Stimulated activated CD4-positive, alpha-beta T cell treated with anti-CD3 and anti-CD28 coated beads, Interleukin-1b, Interleukin-23, amount 100 ng/mL, for 1 hour (primary cell): Measurements from ENCODE around the gene MYOM3.

Experiments used
- DNase-seq, 2 donors: peaks; one replicate each; pipeline ENCODE4 v3.0.0-alpha.2; 2020; ENCODE audit warnings: low read depth in 2 of 2

Gene MYOM3

DNA sequence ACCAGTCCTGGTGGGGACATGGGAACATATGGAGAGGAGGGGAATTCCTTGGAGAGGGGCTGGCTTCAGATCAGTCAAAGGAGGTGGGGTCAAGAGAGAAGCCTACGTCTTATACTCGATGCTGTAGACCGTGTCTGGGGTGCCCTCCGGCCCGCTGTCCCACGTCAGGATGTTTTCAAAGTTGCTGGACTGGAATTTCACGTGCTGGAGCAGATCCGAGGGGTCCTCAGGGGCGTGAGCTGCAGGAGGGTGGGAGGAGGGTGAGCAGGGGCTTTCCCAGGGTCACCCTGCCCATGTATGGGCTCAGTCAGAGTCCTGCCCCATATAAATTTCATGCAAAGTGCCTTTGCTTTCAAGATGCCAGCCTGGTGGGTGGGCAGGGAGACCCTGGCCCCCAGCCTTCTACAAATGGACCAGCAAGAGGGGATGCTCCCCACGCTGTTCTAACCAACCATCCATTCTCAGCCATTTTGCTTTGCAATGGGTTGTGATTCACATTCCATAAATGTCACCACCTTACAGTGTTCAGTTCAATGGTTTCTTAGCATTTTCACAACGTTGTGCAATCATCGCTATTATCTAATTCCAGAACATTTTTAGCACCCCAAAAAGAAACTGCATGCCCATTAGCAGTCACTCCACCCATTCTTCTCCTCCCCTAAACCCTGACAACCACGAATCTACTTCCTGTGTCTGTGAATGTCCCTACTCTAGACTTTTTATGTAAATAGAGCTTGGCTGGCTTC lies 26.7 kb upstream of the MYOM3 start:
- DNase-seq = no peak

DNA sequence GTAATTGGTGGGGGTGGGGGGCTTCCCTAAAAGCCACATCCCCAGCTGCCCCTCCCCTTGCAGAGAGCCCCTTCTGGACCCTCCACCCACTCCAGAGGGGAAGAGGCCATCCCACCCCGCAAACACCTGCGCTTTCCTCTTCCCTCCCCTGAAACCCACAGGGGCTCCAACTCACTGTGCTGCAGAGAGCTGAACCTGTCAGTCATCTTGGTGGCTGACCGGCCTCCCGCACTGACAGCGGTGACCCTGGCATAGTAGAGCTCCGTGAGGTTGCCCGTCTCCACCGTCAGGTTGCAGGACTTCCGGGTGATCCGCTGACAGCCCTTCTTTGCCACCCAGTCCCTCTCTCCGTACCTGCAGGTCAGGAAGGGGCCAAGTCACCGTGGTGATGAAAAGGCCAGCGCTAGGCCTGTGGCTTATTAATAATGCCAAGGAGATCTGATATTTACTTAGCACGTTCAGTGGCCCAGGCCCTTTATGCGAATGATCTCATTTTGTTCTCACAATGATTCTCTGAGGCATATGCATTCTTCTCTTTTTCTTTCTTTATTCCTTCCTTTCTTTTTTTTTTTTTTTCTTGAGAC lies 25.1 kb upstream of the MYOM3 start:
- no peak for DNase-seq

DNA sequence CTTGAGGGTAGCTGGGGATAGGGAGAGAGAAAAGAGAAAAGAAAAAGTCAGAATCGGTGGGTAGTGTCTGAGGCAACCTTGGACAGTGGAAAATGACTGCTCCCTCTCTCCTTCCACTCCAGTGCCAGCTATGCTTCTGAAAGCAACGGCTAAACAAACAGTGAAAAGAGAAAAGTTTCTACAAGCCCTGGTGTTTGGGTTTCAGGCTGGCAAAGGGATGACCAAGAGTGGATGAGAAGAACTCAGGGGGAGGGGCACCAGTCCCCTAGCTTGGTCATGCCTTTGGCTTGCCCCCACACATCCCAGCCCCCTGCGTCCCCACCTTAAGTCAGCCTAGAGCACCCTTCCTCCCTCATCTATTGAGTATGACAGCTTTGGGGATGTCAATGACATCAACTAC lies 22.4 kb upstream of the MYOM3 start:
- no peak for DNase-seq

DNA sequence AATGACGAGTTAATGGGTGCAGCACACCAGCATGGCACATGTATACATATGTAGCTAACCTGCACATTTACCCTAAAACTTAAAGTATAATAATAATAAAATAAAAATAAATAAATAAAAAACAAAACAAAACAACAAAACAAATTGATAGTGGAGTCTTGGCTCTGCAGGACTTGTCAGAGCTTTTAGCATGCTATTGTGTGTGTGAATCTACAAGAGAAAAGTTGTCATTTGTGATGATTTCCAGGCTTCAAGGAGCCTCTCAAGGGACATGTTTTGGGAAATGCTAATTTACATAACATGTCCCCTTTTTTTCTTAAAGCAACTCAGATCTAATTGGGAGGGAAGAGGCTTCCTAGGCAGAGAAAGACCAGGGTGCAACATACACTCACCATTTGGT lies 21.9 kb upstream of the MYOM3 start:
- no peak for DNase-seq

DNA sequence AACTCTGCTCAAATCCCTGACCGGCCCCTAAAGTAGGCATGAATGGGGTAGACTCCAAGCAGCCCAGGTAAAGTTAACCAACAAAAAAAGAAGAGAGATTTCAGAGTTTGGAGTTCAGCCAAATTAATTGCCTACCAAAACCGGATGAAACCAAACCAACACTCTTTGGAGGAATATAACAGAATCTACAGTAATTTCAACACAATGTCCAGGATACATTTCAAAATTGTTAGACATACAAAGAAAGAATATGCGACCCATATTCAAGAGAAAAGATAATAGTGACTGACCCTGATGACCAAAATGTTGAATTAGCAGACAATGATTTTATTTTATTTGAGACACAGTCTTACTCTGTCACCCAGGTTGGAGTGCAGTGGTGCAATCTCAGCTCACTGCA lies 18.4 kb upstream of the MYOM3 start:
- no peak for DNase-seq

DNA sequence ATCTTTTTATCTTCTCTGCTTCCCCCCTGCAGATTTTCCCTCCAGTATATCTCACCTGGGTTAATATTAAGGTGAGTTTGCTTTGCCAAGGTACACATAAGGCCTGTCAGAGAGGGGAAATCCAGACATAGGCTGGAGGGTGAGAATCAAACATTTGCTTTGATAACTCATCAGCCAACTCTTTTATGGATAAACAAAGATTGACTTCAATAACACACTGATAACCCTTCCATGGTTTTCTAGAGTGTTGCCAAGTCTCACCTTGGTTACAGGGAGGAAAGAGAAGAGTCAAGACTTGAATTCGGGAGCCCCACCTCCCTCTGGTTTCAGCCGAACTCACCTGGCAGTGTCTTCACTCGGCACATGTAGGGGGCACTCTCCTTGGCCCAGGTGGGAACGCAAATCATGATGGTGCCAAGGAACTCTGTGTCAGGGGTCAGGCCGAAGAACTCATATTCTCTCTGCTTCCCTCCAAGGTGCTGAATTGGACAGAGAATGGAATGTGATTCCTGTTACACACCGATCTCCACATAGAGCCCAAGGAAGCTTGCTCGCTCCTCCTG lies 15.9 kb upstream of the MYOM3 start:
- no peak for DNase-seq

DNA sequence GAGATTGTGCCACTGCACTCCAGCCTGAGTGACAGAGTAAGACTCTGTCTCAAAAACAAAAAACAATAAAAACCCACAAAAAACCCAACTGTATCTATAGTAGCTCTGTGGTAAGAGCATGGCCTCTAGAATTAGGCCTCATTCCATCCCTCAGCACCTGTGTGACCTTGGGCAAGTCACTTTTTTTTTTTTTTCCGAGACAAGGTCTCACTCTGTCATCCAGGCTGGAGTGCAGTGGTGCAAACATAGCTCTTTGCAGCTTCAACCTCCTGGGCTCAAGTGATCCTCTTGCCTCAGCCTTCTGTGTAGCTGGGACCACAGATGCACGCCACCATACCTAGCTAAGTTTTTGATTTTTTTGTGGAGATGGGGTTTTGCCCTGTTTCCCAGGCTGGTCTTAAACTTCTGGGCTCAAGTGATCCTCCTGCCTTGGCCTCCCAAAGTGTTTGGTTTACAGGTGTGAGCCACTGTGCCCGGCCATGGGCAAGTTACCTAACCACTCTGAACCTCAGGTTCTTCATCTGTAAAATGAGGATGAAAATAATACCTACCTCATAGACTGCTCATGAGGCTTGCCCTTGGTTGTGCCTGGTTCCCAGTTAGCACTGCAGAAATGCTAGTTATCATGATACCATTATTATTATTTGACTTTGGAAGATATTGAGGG lies 15.3 kb upstream of the MYOM3 start:
- no peak for DNase-seq

DNA sequence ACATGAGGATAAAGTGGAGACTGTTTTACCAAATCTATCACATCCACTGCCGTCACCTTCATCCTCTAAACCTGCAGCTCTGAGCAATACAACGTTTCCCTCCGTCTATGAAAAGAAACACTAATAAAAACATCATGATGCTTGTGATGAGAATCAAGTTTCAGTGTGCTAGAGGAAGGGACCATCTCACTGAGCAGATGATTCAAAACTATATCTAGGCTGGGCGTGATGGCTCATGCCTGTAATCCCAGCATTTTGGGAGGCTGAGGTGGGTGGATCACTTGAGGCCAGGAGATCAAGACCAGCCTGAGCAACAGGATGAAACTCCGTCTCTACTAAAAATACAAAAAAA lies 14.7 kb upstream of the MYOM3 start:
- no peak for DNase-seq

DNA sequence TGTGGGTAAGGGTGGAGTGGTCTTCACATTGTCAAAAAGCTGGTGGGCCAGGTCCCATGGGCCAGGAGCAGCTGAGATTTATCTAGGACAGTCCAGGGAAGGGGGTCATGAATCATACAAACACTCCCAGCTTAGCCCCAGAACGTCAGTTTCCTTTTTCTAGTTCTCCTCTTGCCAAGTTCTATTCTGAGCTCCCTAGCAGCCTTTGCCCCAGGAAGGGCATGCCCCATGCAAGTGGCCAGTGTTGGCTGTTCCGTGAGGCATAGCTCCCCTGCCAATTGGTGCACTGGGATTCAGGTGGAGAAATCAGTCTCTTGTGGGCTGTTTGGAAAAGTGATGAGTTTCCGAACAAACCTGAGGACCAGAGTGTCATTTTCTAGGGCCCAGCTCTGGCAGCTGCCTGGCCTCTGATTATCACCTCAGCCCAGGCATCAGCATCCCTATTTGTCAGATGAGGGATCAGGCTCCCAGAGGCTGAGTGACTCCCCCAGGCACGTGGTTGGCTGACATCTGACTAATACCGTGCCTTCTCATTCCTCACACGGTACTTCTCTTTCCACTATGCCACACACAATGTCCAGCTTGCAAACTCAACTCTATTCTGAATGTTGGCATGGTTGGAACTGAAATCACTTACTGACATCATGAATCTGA lies 14.2 kb upstream of the MYOM3 start:
- no peak for DNase-seq

DNA sequence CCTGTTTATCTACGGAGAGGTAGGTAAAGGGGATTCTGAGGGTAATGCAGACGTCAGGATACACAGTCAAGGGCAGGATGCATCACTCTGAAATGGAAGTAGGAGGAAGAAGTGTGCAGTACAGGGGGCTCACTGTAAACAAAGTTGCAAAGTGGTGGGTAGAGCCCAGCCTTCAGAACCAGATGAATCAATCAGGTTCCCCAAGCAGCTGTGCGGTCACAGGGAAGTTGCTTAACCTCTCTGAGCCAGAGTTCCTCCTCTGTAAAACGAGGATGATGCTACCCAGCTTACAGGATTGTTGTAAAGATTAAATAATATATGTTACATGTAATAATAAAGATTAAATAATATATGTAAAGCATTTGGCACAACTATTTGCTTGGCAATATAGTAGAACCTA lies 13.5 kb upstream of the MYOM3 start:
- DNase-seq = no peak

DNA sequence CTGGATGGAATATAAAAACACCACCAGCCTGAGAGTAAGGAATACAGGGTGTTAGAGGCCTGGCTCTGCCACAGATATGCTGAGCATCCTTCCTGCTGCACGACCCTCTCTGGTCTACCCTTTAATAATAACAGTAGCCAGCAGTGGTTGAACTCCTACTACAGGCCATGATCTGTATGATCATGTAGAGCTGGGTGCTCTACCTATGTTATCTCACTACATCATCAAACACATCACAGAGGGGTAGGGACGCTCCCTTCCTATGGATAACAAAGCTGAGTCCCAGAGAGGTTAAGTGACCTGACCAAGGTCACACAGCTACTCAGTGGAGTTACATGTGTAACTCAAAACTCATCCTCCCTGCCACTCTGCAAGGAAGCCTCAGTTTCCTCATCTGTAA lies 13.0 kb upstream of the MYOM3 start:
- no peak for DNase-seq

DNA sequence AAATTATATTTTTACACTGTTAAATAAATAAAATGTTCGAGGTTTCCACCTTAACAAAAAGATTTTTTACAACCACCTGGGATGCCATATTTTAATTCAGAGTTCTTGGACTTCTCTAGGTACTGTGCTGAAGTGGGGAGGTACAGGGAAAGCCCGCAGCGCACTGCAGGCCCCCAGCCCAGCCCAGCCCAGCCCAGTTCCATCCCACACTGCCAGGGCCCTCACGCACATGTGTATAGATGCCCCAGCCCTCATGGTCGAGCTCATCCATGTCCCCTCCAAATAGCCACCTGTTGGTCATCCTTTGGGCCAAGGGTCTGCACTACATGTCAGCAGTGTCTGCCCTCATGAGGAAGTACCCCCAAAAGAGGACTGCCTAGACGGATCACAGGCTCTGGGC lies 11.7 kb upstream of the MYOM3 start:
- DNase-seq = no peak

DNA sequence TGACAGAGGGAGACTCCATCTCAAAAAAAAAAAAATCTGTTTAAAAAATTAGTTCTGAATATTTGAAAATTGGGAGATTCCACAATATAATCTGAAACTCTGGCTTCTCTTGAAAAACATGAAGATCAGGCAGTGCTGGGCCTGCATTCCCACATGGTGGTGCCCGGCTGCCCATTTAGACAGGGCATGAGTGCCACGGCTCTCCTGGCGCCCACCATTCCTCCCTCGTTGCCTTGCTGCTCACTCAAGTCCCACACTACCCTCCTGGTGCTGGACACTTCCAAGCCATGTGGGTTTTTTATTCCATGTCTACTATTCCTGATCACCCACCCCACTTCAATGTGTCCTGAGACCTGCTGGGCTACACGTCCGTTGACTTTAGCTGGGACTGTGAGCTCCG lies 10.8 kb upstream of the MYOM3 start:
- DNase-seq = no peak

DNA sequence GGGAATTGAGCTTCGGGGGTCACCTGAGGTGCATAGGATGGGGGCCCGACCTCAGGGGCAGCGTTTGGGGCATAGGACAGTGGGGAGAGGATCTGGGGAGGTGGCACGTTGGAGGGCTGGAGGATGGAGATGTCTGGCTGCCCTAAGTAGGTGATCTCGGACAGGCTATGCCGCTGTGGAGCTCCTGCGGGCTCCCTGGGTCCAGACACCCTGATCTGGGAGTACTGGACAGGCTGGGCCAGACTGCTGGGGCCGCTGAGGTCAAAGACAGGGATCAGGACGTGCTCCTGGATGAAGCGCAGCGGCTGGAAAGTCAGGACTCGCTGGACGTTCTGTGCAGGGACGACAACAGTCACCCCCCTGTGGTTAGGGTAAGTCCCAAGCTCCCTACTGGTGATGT lies 9.5 kb upstream of the MYOM3 start:
- DNase-seq = no peak

DNA sequence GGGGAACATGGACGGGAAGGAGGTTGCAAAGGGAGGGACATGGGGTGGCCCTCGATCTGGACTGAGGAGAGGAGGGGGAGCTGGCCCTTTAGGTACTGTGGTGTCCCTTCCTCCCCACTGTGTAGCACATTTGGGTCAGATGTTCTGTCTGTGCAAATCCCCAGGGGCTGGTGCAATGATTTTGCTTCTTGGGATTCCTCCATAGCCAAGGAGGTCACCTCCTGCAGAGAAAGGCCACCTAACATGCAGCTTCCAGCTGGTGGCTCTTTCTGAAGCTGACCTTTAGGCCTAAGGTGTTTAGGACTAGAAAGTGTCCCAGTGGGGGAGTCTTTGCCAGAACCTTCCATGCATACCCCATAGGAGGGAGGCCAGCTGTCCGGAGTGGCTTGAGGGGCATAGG lies 9.0 kb upstream of the MYOM3 start:
- DNase-seq = no peak

DNA sequence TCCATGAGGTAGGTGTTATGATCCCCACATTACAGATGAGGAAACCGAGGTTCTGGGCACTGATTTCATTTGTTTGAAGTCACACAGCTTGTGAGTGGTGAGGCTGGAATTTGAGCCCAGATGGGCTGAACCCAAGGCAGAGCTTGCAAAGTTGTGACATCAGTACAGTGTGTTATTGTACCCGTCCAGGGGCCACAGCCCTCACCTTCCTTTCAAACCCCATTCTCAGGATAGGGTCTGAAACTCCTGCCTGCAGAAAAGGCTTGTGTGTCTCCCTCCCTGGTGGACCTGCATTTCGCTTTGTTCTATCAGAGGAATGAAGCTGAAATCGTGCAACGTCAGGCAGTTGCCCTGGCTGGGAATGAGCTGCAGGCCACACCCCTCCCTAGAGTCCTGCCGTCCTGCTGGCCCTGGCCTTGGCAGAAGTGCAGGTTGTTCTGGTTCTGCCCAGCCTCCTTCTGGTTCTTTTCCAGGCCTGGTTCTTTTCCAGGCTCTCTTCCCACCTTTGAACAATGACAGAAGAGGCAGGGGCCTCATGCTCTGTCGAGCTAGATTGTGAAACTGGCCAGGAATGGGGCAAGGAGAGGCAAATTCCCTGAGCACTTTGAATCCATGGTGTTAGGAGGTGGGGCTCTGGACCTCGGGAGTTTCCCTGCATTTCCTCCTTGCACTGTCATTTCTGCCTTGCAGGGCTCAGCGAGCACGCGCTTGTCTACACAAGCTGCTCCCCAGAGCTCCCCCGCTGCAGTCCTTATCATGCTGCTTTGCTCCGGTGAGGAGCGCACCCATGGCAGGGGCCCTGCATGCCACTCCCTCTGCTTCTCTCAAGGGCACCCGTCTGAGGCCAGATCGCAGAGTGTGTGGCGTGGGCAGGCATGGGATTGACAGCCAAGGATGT lies 8.2 kb upstream of the MYOM3 start:
- no peak for DNase-seq

DNA sequence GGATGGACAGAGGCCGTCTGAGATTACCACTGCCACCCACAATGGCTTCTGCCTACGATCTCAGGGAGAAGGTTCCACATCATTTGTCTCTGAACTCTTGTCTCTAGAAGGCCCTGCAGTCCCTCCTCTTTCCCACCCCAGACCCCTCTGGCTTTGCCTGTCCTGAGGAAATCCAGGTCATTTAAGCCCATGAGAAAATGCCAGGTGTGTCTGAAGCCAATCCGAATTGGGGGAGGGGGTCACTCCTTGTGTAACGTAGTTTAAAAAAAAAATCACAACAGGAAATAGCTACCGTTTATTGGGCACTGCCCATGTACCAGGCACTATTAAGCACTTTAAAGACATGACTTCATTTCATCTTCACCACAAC lies 7.5 kb upstream of the MYOM3 start:
- DNase-seq = no peak

DNA sequence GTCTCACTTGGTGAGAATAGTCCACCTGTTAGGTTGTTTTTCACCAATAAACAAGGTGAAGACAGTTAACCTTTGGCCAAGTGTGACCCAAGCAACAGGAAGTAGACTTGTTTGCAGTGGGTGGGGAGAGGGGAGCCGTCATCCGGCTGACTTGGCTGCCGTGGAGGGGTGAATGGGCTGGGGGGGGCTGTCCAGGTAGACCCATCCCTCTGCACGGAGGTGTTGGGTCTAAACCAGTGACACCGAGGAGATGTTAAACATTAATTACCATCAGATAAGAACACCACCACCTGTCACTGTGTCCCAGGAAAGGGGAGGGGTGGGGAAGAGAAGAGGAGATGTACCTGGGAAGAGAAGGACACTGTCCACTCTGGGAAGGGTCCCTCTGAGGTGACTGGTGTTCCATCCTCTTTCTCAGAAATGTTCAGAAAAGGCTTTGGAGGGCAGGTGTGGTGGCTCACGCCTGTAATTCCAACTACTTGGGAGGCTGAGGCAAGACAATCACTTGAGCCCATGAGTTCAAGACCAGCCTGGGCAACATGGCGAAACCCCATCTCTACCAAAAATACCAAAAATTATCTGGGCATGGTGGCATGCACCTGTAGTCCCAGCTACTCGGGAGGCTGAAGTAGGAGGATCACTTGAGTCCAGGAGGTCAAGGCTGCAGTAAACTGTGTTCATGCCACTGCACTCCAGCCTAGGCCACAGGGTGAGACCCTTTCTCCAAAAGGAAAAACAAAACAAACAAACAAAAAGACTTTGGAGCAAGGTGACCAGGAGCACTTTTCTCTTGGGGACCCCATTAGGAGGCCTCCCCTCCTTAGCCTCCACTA lies 6.7 kb upstream of the MYOM3 start:
- DNase-seq = no peak

DNA sequence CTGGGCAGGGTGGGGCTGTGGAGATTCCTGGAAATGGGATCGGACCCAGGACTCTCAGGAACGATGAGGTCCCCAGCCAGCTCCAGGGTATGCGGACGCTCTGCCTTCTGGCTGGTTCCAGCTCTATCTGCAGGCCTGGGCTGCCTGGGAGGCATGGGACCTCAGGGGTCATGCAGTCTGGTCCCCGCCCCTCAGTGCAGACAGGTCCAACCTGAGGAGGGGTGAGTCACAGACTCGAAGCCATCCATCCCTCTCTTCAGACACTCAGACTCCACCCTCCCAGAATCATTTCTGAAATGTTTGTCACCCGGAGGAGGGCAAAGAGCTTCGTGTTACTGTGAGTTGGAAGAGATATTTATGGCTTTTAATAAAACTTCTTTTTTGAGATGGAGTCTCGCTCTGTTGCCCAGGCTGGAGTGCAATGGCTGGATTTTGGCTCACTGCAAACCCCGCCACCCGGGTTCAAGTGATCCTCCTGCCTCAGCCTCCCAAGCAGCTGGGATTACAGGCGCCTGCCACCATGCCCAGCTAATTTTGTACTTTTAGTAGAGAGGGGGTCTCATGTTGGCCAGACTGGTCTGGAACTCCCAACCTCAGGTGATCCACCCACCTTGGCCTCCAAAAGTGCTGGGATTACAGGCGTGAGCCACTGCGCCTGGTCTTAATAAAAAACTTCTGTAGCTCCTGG lies 5.9 kb upstream of the MYOM3 start:
- no peak for DNase-seq

DNA sequence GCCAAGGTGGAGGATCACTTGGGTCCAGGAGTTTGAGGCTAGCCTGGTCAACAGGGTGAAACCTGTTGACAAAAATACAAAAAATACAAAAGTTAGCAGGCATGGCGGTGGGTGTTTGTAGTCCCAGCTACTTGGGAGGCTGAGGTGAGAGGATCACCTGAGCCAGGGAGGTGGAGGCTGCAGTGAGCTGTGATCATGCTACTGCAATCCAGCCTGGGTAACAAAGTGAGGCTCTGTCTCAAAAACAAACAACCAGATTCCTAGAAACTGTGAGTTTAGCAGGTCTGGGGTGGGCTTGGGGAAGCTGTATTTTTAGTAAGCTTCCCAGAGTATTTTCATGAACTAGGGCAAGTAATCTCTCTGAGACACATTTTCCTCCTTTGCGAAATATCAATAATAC lies 5.2 kb upstream of the MYOM3 start:
- DNase-seq = no peak
